HG02840 (cell line): ENCODE results near the gene MS4A13.
"Not testable (repeated sequence)": the region's sequence is repeated elsewhere in the genome, so short reads cannot be mapped to it uniquely, and the experiment has no call there.

Experiments used
- ATAC-seq: cut with Tn5 transposase; IDR thresholded peaks from one replicate; pipeline ENCODE4 v1.9.1; 2021; ENCODE audit warnings: mild to moderate bottlenecking, moderate library complexity, moderate number of reproducible peaks; ENCODE audit not compliant: unreplicated experiment, low FRiP score

MS4A13 gene

DNA sequence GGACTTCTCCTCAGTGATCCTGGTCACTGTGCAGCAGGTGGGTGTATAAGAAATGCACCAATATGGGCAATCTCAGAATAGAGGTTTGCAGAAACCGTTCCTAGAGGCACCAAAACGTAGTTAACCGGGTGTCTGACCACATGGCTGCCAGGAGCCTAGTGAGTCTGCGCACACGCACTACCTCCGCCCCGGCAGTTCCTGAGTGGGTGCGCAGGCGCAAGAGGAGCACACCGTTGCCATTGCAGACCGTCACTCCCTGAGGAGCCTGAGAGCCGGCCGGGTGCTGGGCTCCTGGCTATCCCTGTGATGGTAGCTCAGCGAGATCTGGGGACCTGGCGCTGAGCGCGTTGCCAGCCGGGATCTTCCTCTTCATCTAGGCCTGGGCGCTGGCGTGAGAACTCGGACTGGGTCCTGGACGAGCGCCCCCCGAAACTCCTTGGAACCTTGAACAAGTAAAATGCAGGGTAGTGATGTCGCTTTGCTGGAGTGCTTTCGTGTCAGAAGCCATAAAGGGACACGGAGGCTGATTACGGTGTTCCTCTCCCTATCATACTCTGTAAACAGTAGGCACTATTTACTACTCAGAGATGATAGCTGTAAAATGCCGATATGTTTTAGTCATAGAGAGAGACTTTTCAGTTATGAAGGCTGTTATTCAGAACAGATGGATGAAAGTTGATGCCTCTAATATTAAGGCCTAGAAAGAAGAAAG is at the start of gene MS4A13:
MS4A13 (plus strand) TSS at position 249 of the 712 bp plus-strand sequence. CDS start 2,692 bp downstream, outside the sequence.
- no peak for ATAC-seq

DNA sequence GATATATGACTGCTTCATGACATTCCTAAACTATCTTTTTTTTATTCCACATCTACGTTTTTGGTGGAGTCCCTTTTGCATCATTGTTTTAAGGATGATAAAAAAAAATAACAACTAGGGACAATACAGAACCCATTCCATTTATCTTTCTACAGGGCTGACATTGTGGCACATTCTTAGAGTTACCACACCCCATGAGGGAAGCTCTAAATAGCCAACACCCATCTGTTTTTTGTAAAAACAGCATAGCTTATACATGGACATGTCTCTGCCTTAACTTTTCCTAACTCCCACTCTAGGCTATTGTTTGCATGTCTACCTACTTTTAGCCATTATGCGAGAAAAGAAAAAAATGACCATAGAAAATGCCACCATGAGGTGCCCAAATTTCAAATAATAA is 46.4 kb upstream of the MS4A13 start:
- no peak for ATAC-seq

- ATAC-seq: no peak
These were observed 45.5 kb upstream of the MS4A13 start for GRCh38 chr11:60469723-60470122.

DNA sequence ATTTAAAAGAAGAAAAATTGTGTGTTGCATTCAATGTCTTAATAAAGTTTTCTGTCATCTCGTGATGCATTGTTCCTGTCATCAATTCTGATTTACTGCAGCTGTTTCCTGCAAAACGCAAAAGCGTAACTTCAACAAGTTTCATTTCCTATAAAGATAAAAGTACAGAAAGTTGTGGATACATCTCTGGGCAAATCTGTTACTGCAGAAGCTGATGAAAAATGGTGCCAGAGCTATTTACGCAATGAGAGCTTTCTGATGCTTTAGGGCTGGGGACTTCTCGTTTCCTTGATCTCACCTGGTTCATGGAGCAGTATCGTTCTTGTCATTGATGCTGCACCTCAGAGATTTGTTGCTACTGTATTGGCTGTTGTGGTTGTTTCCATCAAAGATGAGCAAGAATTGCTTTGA is 38.2 kb upstream of the MS4A13 start:
- no peak for ATAC-seq

DNA sequence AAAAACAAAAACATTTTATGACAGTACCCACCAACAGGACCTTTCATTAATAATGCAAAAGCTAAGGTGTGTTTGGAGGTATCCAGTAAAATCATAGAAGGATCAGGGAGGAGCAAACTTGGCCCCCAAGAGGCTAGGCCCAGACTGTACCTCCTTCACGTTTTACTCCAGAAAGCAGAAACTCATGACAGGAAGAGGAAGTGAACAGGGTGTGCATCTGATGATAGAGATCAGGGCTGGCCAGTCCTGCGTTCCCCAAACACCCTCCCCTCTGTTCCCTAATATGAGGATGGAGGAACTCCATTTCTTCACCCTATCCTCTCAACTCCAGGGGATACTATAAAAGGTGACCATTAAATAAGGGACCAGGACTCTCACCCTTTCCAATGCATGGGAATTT is 32.8 kb upstream of the MS4A13 start:
- ATAC-seq: no peak

DNA sequence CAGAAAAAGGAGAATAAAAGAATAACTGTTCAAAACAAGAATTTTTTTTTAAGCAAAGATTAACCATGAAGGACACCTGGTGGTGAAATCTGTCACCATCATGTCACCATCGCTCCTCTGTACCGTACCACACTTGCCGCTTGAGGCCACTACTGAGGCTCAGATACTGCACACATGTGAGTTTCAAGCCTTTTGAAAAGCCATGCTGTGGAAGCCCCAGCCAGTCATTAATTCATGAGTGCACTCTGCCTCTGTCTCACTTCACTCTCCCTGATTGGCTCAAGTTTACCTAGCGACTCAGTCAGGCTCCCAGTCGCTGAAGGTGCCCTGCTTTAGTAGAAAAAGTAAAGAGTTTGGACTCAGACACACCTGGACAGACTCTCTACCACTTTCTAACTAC is 29.2 kb upstream of the MS4A13 start:
- peak; percentile 94 for ATAC-seq

GRCh38 chr11:60492488-60493009 is 22.6 kb upstream of the MS4A13 start, which contains the start of gene MS4A12:
TSS of gene MS4A12 (plus strand) at chr11:60492778. CDS start at chr11:60497319, 4,541 bp downstream.
- no peak for ATAC-seq

DNA sequence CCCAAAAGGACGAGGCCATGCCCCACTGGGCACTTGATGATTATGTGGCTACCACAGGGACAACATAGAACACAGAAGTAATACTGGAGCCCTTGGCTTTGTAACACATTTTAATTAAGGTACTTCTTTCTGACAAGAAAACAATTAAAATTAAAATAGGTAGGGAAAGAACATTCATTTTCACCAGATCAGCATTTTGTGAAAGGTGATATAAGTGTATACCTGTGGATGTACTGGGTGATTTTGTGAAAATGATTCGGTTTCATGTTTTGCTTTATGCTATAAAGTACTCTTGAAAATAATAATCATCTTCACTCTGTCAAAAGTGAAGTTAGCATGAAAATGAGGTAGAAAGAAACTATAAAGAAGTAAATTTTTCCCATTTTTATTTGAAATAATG is 21.7 kb upstream of the MS4A13 start:
- no peak for ATAC-seq

DNA sequence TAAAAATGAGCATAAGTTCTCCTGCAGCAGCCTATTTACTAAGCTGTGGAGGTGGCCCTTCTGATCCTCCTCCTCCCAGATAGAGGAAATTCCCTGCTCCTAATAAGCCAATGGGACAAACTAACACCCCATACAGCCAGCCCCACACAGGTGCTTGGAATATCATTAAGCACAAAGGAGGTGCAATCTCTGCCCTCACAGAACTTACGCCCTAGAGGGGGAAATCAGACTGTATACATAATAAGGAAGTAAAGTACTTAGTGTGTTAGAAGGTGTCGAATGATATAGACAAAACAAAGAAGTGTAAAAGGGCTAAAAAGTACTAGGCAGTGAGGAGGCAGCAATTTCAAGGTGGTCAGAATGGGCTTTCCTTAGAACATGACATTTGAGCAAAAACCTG is 16.8 kb upstream of the MS4A13 start:
- no peak for ATAC-seq

- ATAC-seq: peak; percentile 82
These were observed 16.3 kb upstream of the MS4A13 start for GRCh38 chr11:60498853-60499252.

GRCh38 chr11:60500276-60500910 is 14.8 kb upstream of the MS4A13 start:
- ATAC-seq: no peak

GRCh38 chr11:60502221-60502775 is 12.9 kb upstream of the MS4A13 start:
- no peak for ATAC-seq

DNA sequence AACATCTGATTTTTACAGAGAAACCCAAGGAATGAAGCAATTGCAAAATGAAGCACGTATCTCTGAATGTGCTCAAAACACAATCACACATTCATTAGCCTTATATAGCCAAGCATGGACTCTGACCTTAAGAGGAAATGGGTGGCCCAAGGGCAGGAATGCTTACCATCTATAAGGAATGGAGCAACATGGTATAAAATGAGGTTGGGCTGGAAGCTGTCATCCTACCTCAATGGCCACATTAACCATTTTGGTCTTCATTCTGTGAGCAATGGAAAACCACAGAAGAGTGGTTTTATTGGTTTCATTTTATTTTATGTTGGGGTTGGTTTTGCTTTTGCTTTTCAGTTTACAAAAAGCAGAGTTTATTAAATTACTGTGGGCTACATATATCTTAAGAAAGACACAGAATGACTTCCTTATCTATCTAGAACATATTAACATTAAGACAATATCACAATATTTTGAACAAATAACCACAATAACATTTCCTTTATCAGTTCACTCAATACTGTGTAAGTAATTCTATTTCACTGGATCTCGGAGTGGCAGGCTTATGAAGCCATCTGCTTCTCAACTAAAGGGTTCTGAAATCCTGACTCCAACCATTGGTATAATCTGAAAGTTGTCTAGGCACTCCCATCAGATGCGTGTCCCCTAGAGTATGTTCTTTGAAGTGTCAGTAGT is 10.8 kb upstream of the MS4A13 start:
- ATAC-seq: no peak

DNA sequence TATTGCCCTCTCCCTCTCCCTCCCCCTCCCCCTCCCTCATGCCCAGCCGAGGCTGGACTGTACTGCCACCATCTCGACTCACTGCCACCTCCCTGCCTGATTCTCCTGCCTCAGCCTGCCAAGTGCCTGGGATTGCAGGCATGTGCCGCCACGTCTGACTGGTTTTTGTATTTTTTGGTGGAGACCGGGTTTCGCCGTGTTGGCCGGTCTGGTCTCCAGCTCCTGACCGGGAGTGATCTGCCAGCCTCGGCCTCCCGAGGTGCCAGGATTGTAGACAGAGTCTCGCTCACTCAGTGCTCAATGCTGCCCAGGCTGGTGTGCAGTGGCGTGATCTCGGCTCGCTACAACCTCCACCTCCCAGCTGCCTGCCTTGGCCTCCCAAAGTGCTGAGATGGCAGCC is 5.6 kb upstream of the MS4A13 start:
- ATAC-seq: not testable (repeated sequence)

DNA sequence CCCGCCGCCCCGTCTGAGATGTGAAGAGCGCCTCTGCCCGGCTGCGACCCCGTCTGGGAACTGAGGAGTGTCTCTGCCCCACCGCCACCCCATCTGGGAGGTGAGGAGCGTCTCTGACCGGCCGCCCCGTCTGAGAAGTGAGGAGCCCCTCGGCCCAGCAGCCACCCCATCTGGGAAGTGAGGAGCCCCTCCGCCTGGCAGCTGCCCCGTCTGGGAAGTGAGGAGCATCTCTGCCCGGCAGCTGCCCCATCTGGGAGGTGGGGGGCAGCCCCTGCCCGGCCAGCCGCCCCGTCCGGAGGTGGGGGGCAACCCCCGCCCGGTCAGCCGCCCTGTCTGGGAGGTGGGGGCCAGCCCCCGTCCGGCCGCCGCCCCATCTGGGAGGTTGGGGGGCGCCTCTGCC is 5.0 kb upstream of the MS4A13 start:
- ATAC-seq: not testable (repeated sequence)

DNA sequence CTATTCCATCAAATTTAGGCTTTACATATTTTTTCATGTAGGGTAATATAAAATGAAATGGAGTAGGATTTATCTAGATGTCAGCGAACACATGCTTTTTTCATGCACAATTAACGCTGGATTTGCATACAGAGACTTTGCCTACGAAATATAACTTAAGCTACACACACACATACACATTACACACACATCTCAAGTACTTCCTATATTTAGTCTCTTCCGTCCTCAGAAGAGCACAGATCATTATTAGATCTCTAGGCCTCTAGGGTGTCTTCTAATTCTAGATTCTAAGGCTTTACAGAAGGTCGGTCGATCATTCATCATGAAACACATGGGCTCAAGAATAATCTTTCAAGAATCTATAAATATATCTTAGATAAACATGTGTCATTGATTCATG is 3.8 kb upstream of the MS4A13 start:
- no peak for ATAC-seq

DNA sequence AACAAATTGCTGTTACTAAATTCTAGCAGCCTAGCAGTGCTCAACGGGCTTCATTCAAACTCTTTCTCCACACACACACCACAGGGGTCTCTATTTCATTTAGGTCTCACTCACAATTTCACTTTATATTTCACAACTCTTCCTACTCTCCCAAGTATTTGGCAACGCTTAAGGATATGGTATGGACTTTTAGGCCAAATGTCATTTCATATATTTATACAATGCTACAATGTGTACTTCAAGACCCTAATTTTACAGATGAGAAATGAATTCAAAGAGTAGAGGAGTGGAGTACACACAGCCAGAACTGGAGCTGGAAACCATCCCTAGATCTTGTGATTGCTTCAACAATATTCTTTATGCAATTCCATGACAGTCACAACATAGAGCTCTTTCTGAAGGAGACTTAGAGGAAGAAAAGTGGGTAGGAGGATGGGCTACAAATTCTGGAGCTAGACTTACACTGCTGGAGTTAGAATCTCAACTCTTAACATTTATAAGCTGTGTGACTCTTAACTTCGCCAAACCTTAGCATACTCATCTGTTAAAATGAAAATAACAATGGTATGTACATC is 2.5 kb upstream of the MS4A13 start:
- ATAC-seq: no peak

- ATAC-seq: no peak
These were observed 1.4 kb upstream of the MS4A13 start for GRCh38 chr11:60513496-60514460.

DNA sequence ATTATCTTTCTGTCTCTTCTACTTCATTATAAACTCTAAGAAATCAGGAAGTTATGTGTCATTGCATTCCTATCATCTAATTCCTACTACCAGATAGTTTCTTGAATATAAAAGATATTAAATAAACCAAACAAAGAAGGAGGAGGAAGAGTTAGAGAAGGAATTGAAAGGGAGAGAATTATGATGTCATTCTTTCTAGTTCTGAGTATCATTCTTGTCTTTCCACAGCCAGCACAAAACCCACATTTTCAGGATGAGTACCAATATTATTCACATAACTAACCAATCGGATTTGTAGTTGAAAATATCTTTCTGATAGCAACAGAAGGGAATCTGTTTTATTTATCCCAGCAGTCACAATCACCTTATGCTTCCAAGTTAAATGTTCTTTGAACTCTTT is 13.3 kb downstream of the MS4A13 start:
- ATAC-seq: no peak
